SJCRH30 (cell line): Measurements from ENCODE around the gene BLVRB. TPM values are rescaled to one million over a fixed set of nuclear protein-coding genes. Genes with fewer than 3 reads are reported as not detected.

Source experiments
- DNase-seq, 2 experiments: peaks; one replicate each; pipeline ENCODE4 v3.0.0-alpha.2; 2015 to 2020
- H3K27ac ChIP-seq: fragments of 250-450 bp; sonication (Bioruptor Pico); 2 replicates; pipeline ENCODE4 v1.5.1; 2020; ENCODE audit warnings: mild to moderate bottlenecking, moderate library complexity
- H3K27me3 ChIP-seq: fragments of 250-450 bp; sonication (Bioruptor Pico); 2 replicates; pipeline ENCODE4 v1.5.1; 2020; ENCODE audit warnings: mild to moderate bottlenecking, moderate library complexity
- H3K36me3 ChIP-seq: fragments of 250-450 bp; sonication (Bioruptor Pico); 2 replicates; pipeline ENCODE4 v1.5.1; 2020; ENCODE audit warnings: mild to moderate bottlenecking, moderate library complexity
- H3K4me1 ChIP-seq: fragments of 250-450 bp; sonication (Bioruptor Pico); 2 replicates; pipeline ENCODE4 v1.5.1; 2020; ENCODE audit warnings: mild to moderate bottlenecking, moderate library complexity
- H3K4me3 ChIP-seq: fragments of 250-450 bp; sonication (Bioruptor Pico); 2 replicates; pipeline ENCODE4 v1.5.1; 2020; ENCODE audit warnings: mild to moderate bottlenecking, moderate library complexity
- H3K9me3 ChIP-seq: fragments of 250-450 bp; sonication (Bioruptor Pico); replicated peaks from 2 replicates; pipeline ENCODE4 v1.5.1; 2020; ENCODE audit warnings: mild to moderate bottlenecking, moderate library complexity
- total RNA-seq: library from RNA; depleted of rRNA; stranded (reverse); fragments of >200 nt; shearing (Covaris generic); gene quantifications from 2 replicates; pipeline ENCODE4 v1.2.3, GENCODE V29; 2014

The BLVRB gene
- total RNA-seq, 1 experiment from 2014 or later = 3.8 TPM

GRCh38 chr19:40425450-40426287 is 39.9 kb downstream of the BLVRB start, which contains the start of gene SERTAD1:
SERTAD1 (minus strand) TSS chr19:40425992; CDS start chr19:40423546, 2,446 bp downstream.
- no peaks in the 10 kb centered on the region for H3K36me3 ChIP-seq
- peak; percentile 100 for DNase-seq
- H3K4me3 ChIP-seq = peak within 1 kb of the TSS; percentile 81
- no peaks in the 10 kb centered on the region for H3K9me3 ChIP-seq
- H3K27ac ChIP-seq = peak within 1 kb of the TSS; percentile 89
- no peaks in the 10 kb centered on the region for H3K27me3 ChIP-seq
- peaks cover 4% of the 10 kb centered on the region; the same call in 1 of the 2 replicates for H3K4me1 ChIP-seq

GRCh38 chr19:40424637-40425449 is 40.7 kb downstream of the BLVRB start:
- H3K9me3 ChIP-seq = no peaks in the 10 kb centered on the region
- peak overlapping the region; percentile 89 for H3K27ac ChIP-seq
- no peaks in the 10 kb centered on the region for H3K27me3 ChIP-seq
- DNase-seq = peak; percentile 43 to 60
- peaks cover 4% of the 10 kb centered on the region; the same call in 1 of the 2 replicates for H3K4me1 ChIP-seq
- peak overlapping the region; percentile 81 for H3K4me3 ChIP-seq
- H3K36me3 ChIP-seq = no peaks in the 10 kb centered on the region

- Histone ChIP-seq H3K36me3 (no peaks in the 10 kb centered on the region), H3K4me1 (peaks cover 4% of the 10 kb centered on the region; the same call in 1 of the 2 replicates), H3K27ac (no peak overlapping the region), H3K9me3 (no peaks in the 10 kb centered on the region), H3K4me3 (peak overlapping the region; percentile 81), H3K27me3 (no peaks in the 10 kb centered on the region)
- no peak for DNase-seq
Observed at GRCh38 chr19:40423938-40424337, 41.6 kb downstream of the BLVRB start.

- DNase-seq = no peak
- H3K36me3 ChIP-seq = no peaks in the 10 kb centered on the region
- H3K4me3 ChIP-seq = no peak overlapping the region
- no peak overlapping the region for H3K27ac ChIP-seq
- peaks cover 4% of the 10 kb centered on the region for H3K4me1 ChIP-seq
- H3K27me3 ChIP-seq = no peaks in the 10 kb centered on the region
- no peaks in the 10 kb centered on the region for H3K9me3 ChIP-seq
Observed at GRCh38 chr19:40422748-40423566, 42.6 kb downstream of the BLVRB start.

GRCh38 chr19:40421993-40422747 is 43.4 kb downstream of the BLVRB start:
- H3K36me3 ChIP-seq = no peaks in the 10 kb centered on the region
- no peak overlapping the region for H3K4me3 ChIP-seq
- DNase-seq = no peak
- no peaks in the 10 kb centered on the region for H3K27me3 ChIP-seq
- no peaks in the 10 kb centered on the region for H3K9me3 ChIP-seq
- H3K27ac ChIP-seq = no peak overlapping the region
- peaks cover 12% of the 10 kb centered on the region for H3K4me1 ChIP-seq

GRCh38 chr19:40420766-40421765 is 44.5 kb downstream of the BLVRB start:
- Histone ChIP-seq H3K4me3 (peak overlapping the region; percentile 60), H3K27ac (peak overlapping the region; percentile 83), H3K27me3 (no peaks in the 10 kb centered on the region), H3K4me1 (peaks cover 14% of the 10 kb centered on the region; the same call in 1 of the 2 replicates), H3K9me3 (no peaks in the 10 kb centered on the region), H3K36me3 (no peaks in the 10 kb centered on the region)
- DNase-seq = peak; percentile 96

- Histone ChIP-seq H3K27me3 (no peaks in the 10 kb centered on the region), H3K9me3 (no peaks in the 10 kb centered on the region), H3K36me3 (no peaks in the 10 kb centered on the region), H3K4me1 (peaks cover 14% of the 10 kb centered on the region; the same call in 1 of the 2 replicates), H3K27ac (peak overlapping the region; percentile 83; the same call in 1 of the 2 replicates), H3K4me3 (peak overlapping the region; percentile 60)
- no peak for DNase-seq
Observed at GRCh38 chr19:40420451-40420765, 45.1 kb downstream of the BLVRB start.

- peaks cover 14% of the 10 kb centered on the region; the same call in 1 of the 2 replicates for H3K4me1 ChIP-seq
- no peak for DNase-seq
Observed at GRCh38 chr19:40419780-40420179, 45.8 kb downstream of the BLVRB start.

GRCh38 chr19:40419066-40419612 is 46.4 kb downstream of the BLVRB start:
- Histone ChIP-seq H3K36me3 (no peaks in the 10 kb centered on the region), H3K27ac (no peak overlapping the region), H3K27me3 (no peaks in the 10 kb centered on the region), H3K4me3 (no peak overlapping the region), H3K9me3 (no peaks in the 10 kb centered on the region), H3K4me1 (peaks cover 14% of the 10 kb centered on the region; the same call in 1 of the 2 replicates)
- DNase-seq = no peak

More at GRCh38 chr19:40419780-40420179, 45.8 kb downstream of the BLVRB start:
- Histone ChIP-seq H3K9me3 (no peaks in the 10 kb centered on the region), H3K27ac (no peak overlapping the region), H3K36me3 (no peaks in the 10 kb centered on the region), H3K27me3 (no peaks in the 10 kb centered on the region), H3K4me3 (no peak overlapping the region)

- H3K9me3 ChIP-seq = no peaks in the 10 kb centered on the region
- no peaks in the 10 kb centered on the region for H3K36me3 ChIP-seq
- DNase-seq = no peak
- no peaks in the 10 kb centered on the region for H3K27me3 ChIP-seq
- H3K27ac ChIP-seq = no peak overlapping the region
- H3K4me3 ChIP-seq = no peak overlapping the region
- H3K4me1 ChIP-seq = peaks cover 18% of the 10 kb centered on the region; the same call in 1 of the 2 replicates
Observed at GRCh38 chr19:40418040-40418439, 47.5 kb downstream of the BLVRB start.

- no peaks in the 10 kb centered on the region for H3K27me3 ChIP-seq
- peak overlapping the region; percentile 72 for H3K27ac ChIP-seq
- peaks cover 18% of the 10 kb centered on the region; the same call in 1 of the 2 replicates for H3K4me1 ChIP-seq
- H3K9me3 ChIP-seq = no peaks in the 10 kb centered on the region
- peak; percentile 73 to 84 for DNase-seq
- no peaks in the 10 kb centered on the region for H3K36me3 ChIP-seq
- H3K4me3 ChIP-seq = peak overlapping the region; percentile 35
Observed at GRCh38 chr19:40417643-40417981, 47.9 kb downstream of the BLVRB start.

- Histone ChIP-seq H3K27ac (peak overlapping the region; percentile 72), H3K4me1 (peaks cover 18% of the 10 kb centered on the region; the same call in 1 of the 2 replicates), H3K4me3 (peak overlapping the region; percentile 35), H3K36me3 (no peaks in the 10 kb centered on the region), H3K9me3 (no peaks in the 10 kb centered on the region), H3K27me3 (no peaks in the 10 kb centered on the region)
- peak; percentile 85 to 88 for DNase-seq
Observed at GRCh38 chr19:40416918-40417642, 48.5 kb downstream of the BLVRB start.
